GM18517 (cell line): ENCODE results near the gene PLAGL2.
"Not testable (repeated sequence)": the region's sequence is repeated elsewhere in the genome, so short reads cannot be mapped to it uniquely, and the experiment has no call there.

Source experiments
- ATAC-seq: cut with Tn5 transposase; IDR thresholded peaks from one replicate; pipeline ENCODE4 v1.9.1; 2021; ENCODE audit warnings: mild to moderate bottlenecking, moderate library complexity; ENCODE audit not compliant: unreplicated experiment

PLAGL2 gene

GRCh38 chr20:32184961-32185603, 22.5 kb downstream of the PLAGL2 start:
- ATAC-seq = no peak

GRCh38 chr20:32183947-32184635, 23.5 kb downstream of the PLAGL2 start:
- ATAC-seq = no peak

GRCh38 chr20:32181606-32182005, 25.9 kb downstream of the PLAGL2 start:
- no peak for ATAC-seq

- ATAC-seq = no peak
Measured at GRCh38 chr20:32179934-32180333, 27.6 kb downstream of the PLAGL2 start.

GRCh38 chr20:32179515-32179914, 28.0 kb downstream of the PLAGL2 start:
- ATAC-seq = no peak

- ATAC-seq = not testable (repeated sequence)
Measured at GRCh38 chr20:32177696-32178095, 29.8 kb downstream of the PLAGL2 start.

GRCh38 chr20:32168184-32168910, 39.2 kb downstream of the PLAGL2 start:
- ATAC-seq = no peak

GRCh38 chr20:32167552-32167951, 40.0 kb downstream of the PLAGL2 start:
- ATAC-seq = no peak

GRCh38 chr20:32165836-32166545, 41.6 kb downstream of the PLAGL2 start:
- ATAC-seq = no peak

- no peak for ATAC-seq
Measured at GRCh38 chr20:32164984-32165735, 42.4 kb downstream of the PLAGL2 start.

- no peak for ATAC-seq
Measured at GRCh38 chr20:32163951-32164350, 43.6 kb downstream of the PLAGL2 start.

- ATAC-seq = no peak
Measured at GRCh38 chr20:32162351-32162750, 45.2 kb downstream of the PLAGL2 start.

GRCh38 chr20:32160341-32160740, 47.2 kb downstream of the PLAGL2 start:
- no peak for ATAC-seq

- ATAC-seq = no peak
Measured at GRCh38 chr20:32159766-32160221, 47.7 kb downstream of the PLAGL2 start.

- ATAC-seq = no peak
Measured at GRCh38 chr20:32158943-32159660, 48.4 kb downstream of the PLAGL2 start.

GRCh38 chr20:32158351-32158750, 49.2 kb downstream of the PLAGL2 start:
- ATAC-seq = no peak

GRCh38 chr20:32157611-32158010, 49.9 kb downstream of the PLAGL2 start:
- ATAC-seq = no peak

GRCh38 chr20:32155017-32155981, 52.2 kb downstream of the PLAGL2 start:
- no peak for ATAC-seq

- ATAC-seq = no peak
Measured at GRCh38 chr20:32153771-32154170, 53.8 kb downstream of the PLAGL2 start.
